Measurements from ENCODE around the gene TPM4. TPM values are rescaled to one million over a fixed set of nuclear protein-coding genes. Genes with fewer than 3 reads are reported as not detected.

Gene TPM4
- total RNA-seq, 1 donor: 1,097 TPM

GRCh38 chr19:16143399-16144215 is 67.3 kb downstream of the TPM4 start, which contains the start of gene HSH2D:
Gene HSH2D (plus strand): TSS chr19:16143685. CDS start chr19:16148751, 5,066 bp downstream.
- TF ChIP-seq CTCF (IDR thresholded peaks at IDR 0.05; ENCODE audit: insufficient read depth, low read length): no peak
- no peak for DNase-seq (ENCODE audit: low read depth)
- no peak within 1 kb of the TSS for H3K4me3 ChIP-seq (ENCODE audit: low read depth, low read length)

DNA sequence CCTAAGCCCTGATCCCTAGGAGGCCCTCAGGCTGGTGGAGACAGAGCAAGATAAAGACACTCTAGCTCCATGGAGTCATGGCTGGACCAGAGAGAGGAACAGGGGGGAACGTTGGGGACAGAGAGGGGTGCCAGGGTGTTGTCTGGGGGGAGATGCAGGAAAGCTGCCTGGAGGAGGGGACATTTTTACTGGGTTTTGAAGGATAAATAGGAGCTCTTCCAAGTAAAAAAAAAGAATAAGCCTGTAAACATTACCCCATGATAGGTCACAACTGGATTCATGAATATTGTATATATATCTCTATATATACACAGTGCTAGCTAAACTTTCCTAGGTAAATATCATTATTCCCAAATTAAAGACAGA is 67.9 kb downstream of the TPM4 start:
- no peak overlapping the region for H3K4me3 ChIP-seq (ENCODE audit: low read depth, low read length)
- TF ChIP-seq CTCF (IDR thresholded peaks at IDR 0.05; ENCODE audit: insufficient read depth, low read length): no peak
- DNase-seq (ENCODE audit: low read depth): no peak

DNA sequence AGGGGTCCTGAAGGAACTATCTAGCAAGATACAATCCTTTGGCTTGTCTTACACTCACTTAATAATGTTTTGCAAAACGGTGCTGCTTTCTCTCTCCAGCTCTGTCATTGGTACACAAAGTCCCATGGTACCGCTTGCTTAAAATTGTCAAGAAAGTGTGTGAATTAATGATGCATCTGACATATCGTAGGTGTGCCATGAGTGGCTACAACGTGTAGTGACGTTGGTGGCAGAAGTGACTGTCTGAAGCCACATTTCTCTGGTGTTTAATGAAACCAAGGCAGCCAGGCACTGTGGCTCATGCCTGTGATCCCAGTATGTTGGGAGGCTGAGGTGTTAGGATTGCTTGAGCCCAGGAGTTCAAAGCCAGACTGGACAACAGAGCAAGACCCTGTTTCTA is 69.8 kb downstream of the TPM4 start:
- no peak for TF ChIP-seq CTCF (IDR thresholded peaks at IDR 0.05; ENCODE audit: insufficient read depth, low read length)
- no peak overlapping the region for H3K4me3 ChIP-seq (ENCODE audit: low read depth, low read length)
- DNase-seq (ENCODE audit: low read depth): no peak

- no peak for DNase-seq (ENCODE audit: low read depth)
- H3K4me3 ChIP-seq (ENCODE audit: low read depth, low read length): no peak overlapping the region
- TF ChIP-seq CTCF (IDR thresholded peaks at IDR 0.05; ENCODE audit: insufficient read depth, low read length): no peak
Measured at GRCh38 chr19:16148443-16149229, 72.3 kb downstream of the TPM4 start.

Other genes starting within 250 kb of the TPM4 start
- not detected in 2 replicates for gene CYP4F2, start 178.4 kb upstream of the TPM4 start, total RNA-seq (ENCODE audit: low replicate concordance)
- not detected in 2 replicates for gene CYP4F11, start 142.0 kb upstream of the TPM4 start, total RNA-seq (ENCODE audit: low replicate concordance)
- not detected in 2 replicates for gene OR10H4, start 127.5 kb upstream of the TPM4 start, total RNA-seq (ENCODE audit: low replicate concordance)
- gene RAB8A, start 35.4 kb downstream of the TPM4 start, total RNA-seq (ENCODE audit: low replicate concordance): 15.5 and 99.9 TPM in 2 replicates
- gene HSH2D, start 67.2 kb downstream of the TPM4 start, total RNA-seq (ENCODE audit: low replicate concordance): not detected in 2 replicates
- gene CIB3, start 97.0 kb downstream of the TPM4 start, total RNA-seq (ENCODE audit: low replicate concordance): not detected in 2 replicates
- 70.6 and 89.1 TPM in 2 replicates for gene FAM32A, start 108.9 kb downstream of the TPM4 start, total RNA-seq (ENCODE audit: low replicate concordance)
- gene AP1M1, start 121.4 kb downstream of the TPM4 start, total RNA-seq (ENCODE audit: low replicate concordance): 7.8 and 78.5 TPM in 2 replicates
- gene KLF2, start 248.3 kb downstream of the TPM4 start, total RNA-seq (ENCODE audit: low replicate concordance): 2.2 and 5.7 TPM in 2 replicates